Activated CD4-positive, alpha-beta T cell treated with anti-CD3 and anti-CD28 coated beads for 36 hours (primary cell): ENCODE results near the gene MANEAL. TPM values are rescaled to one million over a fixed set of nuclear protein-coding genes. Genes with fewer than 3 reads are reported as not detected.
A peak's percentile ranks its signal among the peaks of the same experiment; 100 is the strongest.

Experiments
- ATAC-seq: fragments of 200-7000 bp; cut with Tn5 transposase; one replicate; pipeline ENCODE4 v1.10.0; 2021; ENCODE audit warnings: mild to moderate bottlenecking, moderate library complexity
- CTCF ChIA-PET: fragments of 350-600 bp; sonication (Branson Sonifier 250); formaldehyde crosslinking; loops from one replicate; lab custom pipeline; 2021; ENCODE audit warnings: antibody characterized with exemption; lab: Charles Lee
- POLR2A ChIA-PET: fragments of 350-600 bp; sonication (Branson Sonifier 250); formaldehyde crosslinking; loops from one replicate; lab custom pipeline; 2021; ENCODE audit warnings: antibody characterized with exemption, inconsistent platforms; lab: Charles Lee
- DNase-seq: peaks from one replicate; pipeline ENCODE4 v3.0.0-alpha.2; 2020
- H3K27ac Mint-ChIP-seq: one replicate; pipeline ENCODE4 v1.8.0; 2021; ENCODE audit warnings: mixed read lengths
- H3K27me3 Mint-ChIP-seq: one replicate; pipeline ENCODE4 v1.8.0; 2021; ENCODE audit warnings: mixed read lengths
- H3K36me3 Mint-ChIP-seq: one replicate; pipeline ENCODE4 v1.8.0; 2021; ENCODE audit warnings: low read depth, mixed read lengths
- H3K4me1 Mint-ChIP-seq: one replicate; pipeline ENCODE4 v1.8.0; 2021; ENCODE audit warnings: mixed read lengths
- H3K4me3 Mint-ChIP-seq: one replicate; pipeline ENCODE4 v1.8.0; 2021; ENCODE audit warnings: mild to moderate bottlenecking, moderate library complexity, mixed read lengths
- H3K9me3 Mint-ChIP-seq: one replicate; pipeline ENCODE4 v1.8.0; 2021; ENCODE audit warnings: low read depth, mixed read lengths
- intact Hi-C, 2 experiments: fragments of 100-400 bp; cut with DNase I in 1 of 2; cut with micrococcal nuclease in 1 of 2; formaldehyde crosslinking; loops; one replicate each; pipeline versions ENCODE4 v1.14.2 to v1.15.1; 2022 to 2024; cut with DNase I, micrococcal nuclease
- total RNA-seq, 2 experiments: library from RNA; stranded (reverse); gene quantifications; one replicate each; pipeline ENCODE4 v1.2.3, GENCODE V29; 2021

The MANEAL gene
- 1 to 10 TPM; 1.0 TPM for total RNA-seq

- H3K27ac Mint-ChIP-seq: no peak within 1 kb of the TSS
- ChIA-PET POLR2A (no interaction called here), CTCF (interaction anchor here (0.5 kb wide), 1 partner anchor 104 kb away, joined by 4 read pairs; a partner anchor contains a TSS)
- peaks cover 5% of the 10 kb centered on the region for H3K36me3 Mint-ChIP-seq
- H3K9me3 Mint-ChIP-seq: no peaks in the 10 kb centered on the region
- ATAC-seq (peak; percentile 80), DNase-seq (peak; percentile 59)
- peak within 1 kb of the TSS; percentile 60 for H3K4me3 Mint-ChIP-seq
- peaks cover 14% of the 10 kb centered on the region for H3K4me1 Mint-ChIP-seq
- H3K27me3 Mint-ChIP-seq: peaks cover 24% of the 10 kb centered on the region
- intact Hi-C loops: loop anchor here in 1 of 2 experiments (5.0 kb wide), 1 partner anchor 37 kb away; no protein-coding TSS in a partner anchor
Measured at GRCh38 chr1:37793773-37794371, at the start of gene MANEAL. MANEAL (plus strand) TSS chr1:37793847; CDS start chr1:37794183, 336 bp downstream.

GRCh38 chr1:37746806-37747205 is 46.8 kb upstream of the MANEAL start:
- no peaks in the 10 kb centered on the region for H3K36me3 Mint-ChIP-seq
- DNase-seq (no peak), ATAC-seq (no peak)
- intact Hi-C loops: no loop called here
- peaks cover 2% of the 10 kb centered on the region for H3K9me3 Mint-ChIP-seq
- peaks cover 23% of the 10 kb centered on the region for H3K27me3 Mint-ChIP-seq
- ChIA-PET POLR2A (no interaction called here), CTCF (interaction anchor here (0.8 kb wide), 1 partner anchor 557 kb away, joined by 3 read pairs; no protein-coding TSS in a partner anchor)
- H3K27ac Mint-ChIP-seq: no peak overlapping the region
- H3K4me1 Mint-ChIP-seq: no peaks in the 10 kb centered on the region
- no peak overlapping the region for H3K4me3 Mint-ChIP-seq

GRCh38 chr1:37748565-37748964 is 45.1 kb upstream of the MANEAL start:
- ChIA-PET POLR2A (interaction anchor here (0.6 kb wide), 1 partner anchor 209 kb away, joined by 4 read pairs; no protein-coding TSS in a partner anchor), CTCF (interaction anchor here (0.6 to 0.7 kb wide), 2 partner anchors 9 to 579 kb away, joined by 3 to 4 read pairs; no protein-coding TSS in a partner anchor)
- H3K4me1 Mint-ChIP-seq: peaks cover 6% of the 10 kb centered on the region
- ATAC-seq: no peak
- H3K4me3 Mint-ChIP-seq: no peak overlapping the region
- H3K27me3 Mint-ChIP-seq: peaks cover 31% of the 10 kb centered on the region
- H3K36me3 Mint-ChIP-seq: no peaks in the 10 kb centered on the region
- H3K9me3 Mint-ChIP-seq: peaks cover 2% of the 10 kb centered on the region
- no peak for DNase-seq
- intact Hi-C loops: no loop called here
- no peak overlapping the region for H3K27ac Mint-ChIP-seq

GRCh38 chr1:37752213-37752582 is 41.4 kb upstream of the MANEAL start:
- Mint-ChIP-seq H3K4me3 (peak overlapping the region; percentile 57), H3K36me3 (no peaks in the 10 kb centered on the region), H3K9me3 (no peaks in the 10 kb centered on the region), H3K27ac (no peak overlapping the region), H3K27me3 (peaks cover 46% of the 10 kb centered on the region), H3K4me1 (peaks cover 18% of the 10 kb centered on the region)
- intact Hi-C loops: no loop called here
- ChIA-PET POLR2A (no interaction called here), CTCF (no interaction called here)
- DNase-seq (no peak), ATAC-seq (no peak)

- H3K36me3 Mint-ChIP-seq: no peaks in the 10 kb centered on the region
- ATAC-seq (peak; percentile 25), DNase-seq (peak; percentile 54)
- H3K27ac Mint-ChIP-seq: no peak overlapping the region
- H3K4me3 Mint-ChIP-seq: peak overlapping the region; percentile 60
- POLR2A ChIA-PET: no interaction called here
- H3K9me3 Mint-ChIP-seq: no peaks in the 10 kb centered on the region
- CTCF ChIA-PET: no interaction called here
- intact Hi-C loops: no loop called here
- H3K4me1 Mint-ChIP-seq: peaks cover 18% of the 10 kb centered on the region
- peaks cover 43% of the 10 kb centered on the region for H3K27me3 Mint-ChIP-seq
Measured at GRCh38 chr1:37752583-37753471, 40.8 kb upstream of the MANEAL start.

GRCh38 chr1:37753473-37754321 is 40.0 kb upstream of the MANEAL start:
- ATAC-seq (no peak), DNase-seq (no peak)
- ChIA-PET POLR2A (no interaction called here), CTCF (no interaction called here)
- Mint-ChIP-seq H3K4me1 (peaks cover 18% of the 10 kb centered on the region), H3K27me3 (peaks cover 40% of the 10 kb centered on the region), H3K4me3 (peak overlapping the region; percentile 60), H3K27ac (no peak overlapping the region), H3K36me3 (no peaks in the 10 kb centered on the region), H3K9me3 (no peaks in the 10 kb centered on the region)
- intact Hi-C loops: loop anchor here in 1 of 2 experiments (2.0 kb wide), 1 partner anchor 15 kb away; no protein-coding TSS in a partner anchor

- intact Hi-C loops: loop anchor here (1.0 to 5.0 kb wide), 6 partner anchors 16 to 272 kb away; partner anchors contain the start of genes CDCA8 (in 2 of the 2) and MANEAL (in 1 of the 2)
- POLR2A ChIA-PET: no interaction called here
- no peak overlapping the region for H3K27ac Mint-ChIP-seq
Measured at GRCh38 chr1:37755290-37755689, 38.4 kb upstream of the MANEAL start.

GRCh38 chr1:37755951-37756560 is 37.6 kb upstream of the MANEAL start:
- CTCF ChIA-PET: interaction anchor here (0.6 kb wide), 1 partner anchor 1228 kb away, joined by 3 read pairs; no protein-coding TSS in a partner anchor
- no peaks in the 10 kb centered on the region for H3K36me3 Mint-ChIP-seq
- POLR2A ChIA-PET: no interaction called here
- no peak overlapping the region for H3K27ac Mint-ChIP-seq
- no peaks in the 10 kb centered on the region for H3K9me3 Mint-ChIP-seq
- peaks cover 34% of the 10 kb centered on the region for H3K27me3 Mint-ChIP-seq
- DNase-seq (no peak), ATAC-seq (no peak)
- H3K4me3 Mint-ChIP-seq: no peak overlapping the region
- peaks cover 18% of the 10 kb centered on the region for H3K4me1 Mint-ChIP-seq
- intact Hi-C loops: loop anchor here (1.0 to 5.0 kb wide), 6 partner anchors 17 to 271 kb away; partner anchors contain the start of genes CDCA8 (in 2 of the 2) and MANEAL (in 1 of the 2)

More at GRCh38 chr1:37755290-37755689, 38.4 kb upstream of the MANEAL start:
- Mint-ChIP-seq H3K4me3 (no peak overlapping the region), H3K9me3 (no peaks in the 10 kb centered on the region), H3K36me3 (no peaks in the 10 kb centered on the region), H3K27me3 (peaks cover 33% of the 10 kb centered on the region), H3K4me1 (peaks cover 18% of the 10 kb centered on the region)
- DNase-seq (peak; percentile 70), ATAC-seq (peak; percentile 93)
- CTCF ChIA-PET: interaction anchor here (1.0 kb wide), 1 partner anchor 13 kb away, joined by 3 read pairs; no protein-coding TSS in a partner anchor

GRCh38 chr1:37759451-37759850 is 34.2 kb upstream of the MANEAL start:
- Mint-ChIP-seq H3K27me3 (peaks cover 38% of the 10 kb centered on the region), H3K27ac (no peak overlapping the region), H3K36me3 (no peaks in the 10 kb centered on the region), H3K9me3 (no peaks in the 10 kb centered on the region), H3K4me1 (peaks cover 12% of the 10 kb centered on the region), H3K4me3 (no peak overlapping the region)
- ChIA-PET CTCF (no interaction called here), POLR2A (no interaction called here)
- ATAC-seq: no peak
- intact Hi-C loops: loop anchor here (5.0 kb wide), 4 partner anchors 33 to 268 kb away; partner anchors contain the start of genes CDCA8 (in 1 of the 2) and MANEAL (in 1 of the 2)
- DNase-seq: no peak

GRCh38 chr1:37761416-37762095 is 32.1 kb upstream of the MANEAL start:
- no peaks in the 10 kb centered on the region for H3K9me3 Mint-ChIP-seq
- H3K4me3 Mint-ChIP-seq: no peak overlapping the region
- peaks cover 18% of the 10 kb centered on the region for H3K4me1 Mint-ChIP-seq
- intact Hi-C loops: no loop called here
- ATAC-seq (no peak), DNase-seq (no peak)
- no peak overlapping the region for H3K27ac Mint-ChIP-seq
- peaks cover 44% of the 10 kb centered on the region for H3K27me3 Mint-ChIP-seq
- CTCF ChIA-PET: no interaction called here
- no peaks in the 10 kb centered on the region for H3K36me3 Mint-ChIP-seq
- POLR2A ChIA-PET: no interaction called here
